Epidermal melanocyte (primary cell): ENCODE measurements around the gene HCK.

ENCODE experiments used
- DNase-seq: peaks from one replicate; pipeline ENCODE4 v3.0.0; 2011; ENCODE audit warnings: low spot score; ENCODE audit not compliant: insufficient read length

The HCK gene

GRCh38 chr20:32052090-32052777, at the start of gene HCK:
Gene HCK, plus strand, starts transcription at chr20:32052242.
- no peak for DNase-seq

GRCh38 chr20:32003325-32003724, 48.7 kb upstream of the HCK start:
- no peak for DNase-seq

- no peak for DNase-seq
Observed at GRCh38 chr20:32004963-32005362, 47.1 kb upstream of the HCK start.

GRCh38 chr20:32006053-32006452, 46.0 kb upstream of the HCK start:
- DNase-seq: no peak

- no peak for DNase-seq
Observed at GRCh38 chr20:32006841-32007786, 44.9 kb upstream of the HCK start.

GRCh38 chr20:32007787-32008616, 44.0 kb upstream of the HCK start:
- no peak for DNase-seq

- no peak for DNase-seq
Observed at GRCh38 chr20:32009564-32009963, 42.5 kb upstream of the HCK start.

GRCh38 chr20:32010101-32010500, 41.9 kb upstream of the HCK start, which contains the start of gene CCM2L:
Gene CCM2L, plus strand, starts transcription at chr20:32010438. Its CDS starts 17 bp downstream, at chr20:32010455.
- DNase-seq: no peak

GRCh38 chr20:32010666-32011065, 41.4 kb upstream of the HCK start:
- DNase-seq: no peak

- no peak for DNase-seq
Observed at GRCh38 chr20:32012159-32012688, 39.8 kb upstream of the HCK start.

- DNase-seq: no peak
Observed at GRCh38 chr20:32013326-32013725, 38.7 kb upstream of the HCK start.

- no peak for DNase-seq
Observed at GRCh38 chr20:32017711-32018251, 34.3 kb upstream of the HCK start.

- no peak for DNase-seq
Observed at GRCh38 chr20:32018269-32019155, 33.5 kb upstream of the HCK start.

GRCh38 chr20:32019156-32019510, 32.9 kb upstream of the HCK start:
- no peak for DNase-seq

- no peak for DNase-seq
Observed at GRCh38 chr20:32019563-32020463, 32.2 kb upstream of the HCK start.

GRCh38 chr20:32021091-32021490, 31.0 kb upstream of the HCK start:
- no peak for DNase-seq

GRCh38 chr20:32024683-32025295, 27.3 kb upstream of the HCK start:
- no peak for DNase-seq

- DNase-seq: no peak
Observed at GRCh38 chr20:32027643-32028042, 24.4 kb upstream of the HCK start.
